ENCODE results near the gene EPC1. TPM values are rescaled to one million over a fixed set of nuclear protein-coding genes. Genes with fewer than 3 reads are reported as not detected.
A peak's percentile ranks its signal among the peaks of the same experiment; 100 is the strongest.

Gene EPC1
- total and polyA plus RNA-seq, 9 of the 15 experiments (the other 6 are each of a cell fraction or from before 2014, with no cell fraction given) = 7.0 to 43.6 (median 16.1) TPM

GRCh38 chr10:32346551-32347362 lies at the start of gene EPC1 (continued):
- TF ChIP-seq ZNF76 (CRISPR knock-in tag; IDR thresholded peaks at IDR 0.05; ENCODE audit: borderline replicate concordance) (0 out of 2 replicates have a peak, but pooled peaks have one; percentile 65), MLX (CRISPR knock-in tag; conservative IDR thresholded peaks at IDR 0.05) (no peak), JUN (IDR thresholded peaks at IDR 0.05; ENCODE audit: borderline replicate concordance, low read depth, low read length) (peak; percentile 45; the same call in 1 of the 2 replicates), JUN (CRISPR knock-in tag; IDR thresholded peaks at IDR 0.05; ENCODE audit: borderline replicate concordance) (no peak; the same call in 1 of the 2 replicates), HNRNPH1 (optimal IDR thresholded peaks at IDR 0.05; ENCODE audit: low read depth, low read length) (no peak), ELF4 (CRISPR knock-in tag; IDR thresholded peaks at IDR 0.05) (no peak), ZBED1 (IDR thresholded peaks at IDR 0.05) (no peak; the same call in 1 of the 2 replicates), TEAD1 (CRISPR knock-in tag; IDR thresholded peaks at IDR 0.05) (peak in 1 of 2 experiments; percentile 80; a peak in 1 of 4 replicates), THAP12 (CRISPR knock-in tag; IDR thresholded peaks at IDR 0.05) (peak; percentile 93), PTRF (tag; IDR thresholded peaks at IDR 0.05) (no peak), ZNF785 (CRISPR knock-in tag; IDR thresholded peaks at IDR 0.05) (no peak), PTTG1 (tag; IDR thresholded peaks at IDR 0.05; ENCODE audit: low read depth) (no peak), ZEB2 (IDR thresholded peaks at IDR 0.05) (no peak)
- TF ChIP-seq, protein P1, sequence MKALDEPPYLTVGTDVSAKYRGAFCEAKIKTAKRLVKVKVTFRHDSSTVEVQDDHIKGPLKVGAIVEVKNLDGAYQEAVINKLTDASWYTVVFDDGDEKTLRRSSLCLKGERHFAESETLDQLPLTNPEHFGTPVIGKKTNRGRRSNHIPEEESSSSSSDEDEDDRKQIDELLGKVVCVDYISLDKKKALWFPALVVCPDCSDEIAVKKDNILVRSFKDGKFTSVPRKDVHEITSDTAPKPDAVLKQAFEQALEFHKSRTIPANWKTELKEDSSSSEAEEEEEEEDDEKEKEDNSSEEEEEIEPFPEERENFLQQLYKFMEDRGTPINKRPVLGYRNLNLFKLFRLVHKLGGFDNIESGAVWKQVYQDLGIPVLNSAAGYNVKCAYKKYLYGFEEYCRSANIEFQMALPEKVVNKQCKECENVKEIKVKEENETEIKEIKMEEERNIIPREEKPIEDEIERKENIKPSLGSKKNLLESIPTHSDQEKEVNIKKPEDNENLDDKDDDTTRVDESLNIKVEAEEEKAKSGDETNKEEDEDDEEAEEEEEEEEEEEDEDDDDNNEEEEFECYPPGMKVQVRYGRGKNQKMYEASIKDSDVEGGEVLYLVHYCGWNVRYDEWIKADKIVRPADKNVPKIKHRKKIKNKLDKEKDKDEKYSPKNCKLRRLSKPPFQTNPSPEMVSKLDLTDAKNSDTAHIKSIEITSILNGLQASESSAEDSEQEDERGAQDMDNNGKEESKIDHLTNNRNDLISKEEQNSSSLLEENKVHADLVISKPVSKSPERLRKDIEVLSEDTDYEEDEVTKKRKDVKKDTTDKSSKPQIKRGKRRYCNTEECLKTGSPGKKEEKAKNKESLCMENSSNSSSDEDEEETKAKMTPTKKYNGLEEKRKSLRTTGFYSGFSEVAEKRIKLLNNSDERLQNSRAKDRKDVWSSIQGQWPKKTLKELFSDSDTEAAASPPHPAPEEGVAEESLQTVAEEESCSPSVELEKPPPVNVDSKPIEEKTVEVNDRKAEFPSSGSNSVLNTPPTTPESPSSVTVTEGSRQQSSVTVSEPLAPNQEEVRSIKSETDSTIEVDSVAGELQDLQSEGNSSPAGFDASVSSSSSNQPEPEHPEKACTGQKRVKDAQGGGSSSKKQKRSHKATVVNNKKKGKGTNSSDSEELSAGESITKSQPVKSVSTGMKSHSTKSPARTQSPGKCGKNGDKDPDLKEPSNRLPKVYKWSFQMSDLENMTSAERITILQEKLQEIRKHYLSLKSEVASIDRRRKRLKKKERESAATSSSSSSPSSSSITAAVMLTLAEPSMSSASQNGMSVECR (CRISPR knock-in tag; IDR thresholded peaks at IDR 0.05) = 0 out of 2 replicates have a peak, but pooled peaks have one; percentile 46
- TF ChIP-seq, protein P2, sequence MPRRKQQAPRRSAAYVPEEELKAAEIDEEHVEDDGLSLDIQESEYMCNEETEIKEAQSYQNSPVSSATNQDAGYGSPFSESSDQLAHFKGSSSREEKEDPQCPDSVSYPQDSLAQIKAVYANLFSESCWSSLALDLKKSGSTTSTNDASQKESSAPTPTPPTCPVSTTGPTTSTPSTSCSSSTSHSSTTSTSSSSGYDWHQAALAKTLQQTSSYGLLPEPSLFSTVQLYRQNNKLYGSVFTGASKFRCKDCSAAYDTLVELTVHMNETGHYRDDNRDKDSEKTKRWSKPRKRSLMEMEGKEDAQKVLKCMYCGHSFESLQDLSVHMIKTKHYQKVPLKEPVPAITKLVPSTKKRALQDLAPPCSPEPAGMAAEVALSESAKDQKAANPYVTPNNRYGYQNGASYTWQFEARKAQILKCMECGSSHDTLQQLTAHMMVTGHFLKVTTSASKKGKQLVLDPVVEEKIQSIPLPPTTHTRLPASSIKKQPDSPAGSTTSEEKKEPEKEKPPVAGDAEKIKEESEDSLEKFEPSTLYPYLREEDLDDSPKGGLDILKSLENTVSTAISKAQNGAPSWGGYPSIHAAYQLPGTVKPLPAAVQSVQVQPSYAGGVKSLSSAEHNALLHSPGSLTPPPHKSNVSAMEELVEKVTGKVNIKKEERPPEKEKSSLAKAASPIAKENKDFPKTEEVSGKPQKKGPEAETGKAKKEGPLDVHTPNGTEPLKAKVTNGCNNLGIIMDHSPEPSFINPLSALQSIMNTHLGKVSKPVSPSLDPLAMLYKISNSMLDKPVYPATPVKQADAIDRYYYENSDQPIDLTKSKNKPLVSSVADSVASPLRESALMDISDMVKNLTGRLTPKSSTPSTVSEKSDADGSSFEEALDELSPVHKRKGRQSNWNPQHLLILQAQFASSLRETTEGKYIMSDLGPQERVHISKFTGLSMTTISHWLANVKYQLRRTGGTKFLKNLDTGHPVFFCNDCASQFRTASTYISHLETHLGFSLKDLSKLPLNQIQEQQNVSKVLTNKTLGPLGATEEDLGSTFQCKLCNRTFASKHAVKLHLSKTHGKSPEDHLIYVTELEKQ (CRISPR knock-in tag; IDR thresholded peaks at IDR 0.05) = no peak

Data from K562 (cell line).